ENCODE data around the gene PHLPP2. TPM values are rescaled to one million over a fixed set of nuclear protein-coding genes. Genes with fewer than 3 reads are reported as not detected.
"Not testable (repeated sequence)": the region's sequence is repeated elsewhere in the genome, so short reads cannot be mapped to it uniquely, and the experiment has no call there.

The PHLPP2 gene
- total and polyA plus RNA-seq, 5 donors from 2014 or later, result 1.7 to 10.1 (median 2.3) TPM

DNA sequence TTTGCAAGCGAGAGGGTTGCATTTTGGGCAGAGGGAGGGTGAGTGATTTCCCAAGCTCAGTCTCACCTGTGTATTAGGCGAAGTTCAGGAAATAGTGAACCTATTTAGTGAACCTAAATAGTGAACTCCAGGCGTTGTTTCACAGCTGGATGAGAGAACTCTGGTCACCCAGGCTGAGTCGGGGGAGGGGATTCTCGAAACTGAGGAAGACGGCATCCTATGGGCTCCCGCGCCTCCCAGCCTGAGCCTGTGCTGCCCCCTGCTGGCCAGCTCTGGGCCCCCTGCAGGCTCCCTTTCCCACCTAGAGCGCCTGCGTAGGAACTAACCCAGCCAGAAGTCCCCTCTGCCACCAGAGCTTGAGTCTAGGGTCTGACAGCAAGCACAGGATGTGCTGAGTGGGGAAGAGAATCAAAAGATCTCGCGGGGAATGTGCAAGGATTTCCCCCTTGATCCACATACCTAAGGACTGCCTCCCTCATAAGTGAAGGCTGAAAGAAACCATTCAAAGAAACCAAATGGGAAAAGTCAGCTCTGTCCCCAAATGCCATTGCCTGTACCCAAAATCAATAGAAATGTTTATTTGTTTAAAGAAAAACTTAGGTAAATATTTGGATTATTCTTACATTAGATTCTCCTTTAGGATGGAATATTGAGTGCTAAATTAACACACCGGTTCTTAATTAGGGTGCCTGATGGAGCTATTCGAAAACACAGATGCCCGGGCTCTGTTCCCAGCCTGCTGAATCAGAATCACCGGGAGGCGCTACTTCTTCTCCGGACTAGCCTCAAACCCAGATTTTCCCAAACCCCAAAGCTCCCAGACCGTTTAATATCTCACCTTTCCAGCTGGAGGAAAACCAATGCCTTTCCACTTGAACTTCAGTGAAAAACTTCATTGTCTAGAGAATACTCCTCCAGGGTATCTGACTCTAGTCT is 113.3 kb downstream of the PHLPP2 start:
- Histone ChIP-seq H3K4me1 (ENCODE audit: control insufficient read depth, insufficient read depth, low read length, poor library complexity, severe bottlenecking) (peaks cover 5% of the 10 kb centered on the region), H3K9me3 (ENCODE audit: control insufficient read depth in 2 of 2, low read length in 2 of 2) (no peaks in the 10 kb centered on the region), H3K4me3 (ENCODE audit: low read depth, low read length) (peak overlapping the region; percentile 26), H3K36me3 (ENCODE audit: control insufficient read depth, insufficient read depth, low read length) (no peaks in the 10 kb centered on the region), H3K27ac (ENCODE audit: insufficient read depth, low read length, poor library complexity, severe bottlenecking) (no peak overlapping the region), H3K27me3 (ENCODE audit: control insufficient read depth, insufficient read depth, low read length) (peaks cover 2% of the 10 kb centered on the region)
- ATAC-seq (ENCODE audit: low read depth in 2 of 2) (peak; percentile 81 to 86), DNase-seq (peak; percentile 54 to 73 (median 58))
- peaks cover 34% of the 10 kb centered on the region for H3K27me3 Mint-ChIP-seq
- peaks cover 0 to 5% (median 2%) of the 10 kb centered on the region in 4 donors for H3K4me1 Mint-ChIP-seq
- no peaks in the 10 kb centered on the region for H3K9me3 Mint-ChIP-seq
- no peak overlapping the region for H3K27ac Mint-ChIP-seq
- H3K4me3 Mint-ChIP-seq, result no peak overlapping the region
- H3K36me3 Mint-ChIP-seq, result no peaks in the 10 kb centered on the region

DNA sequence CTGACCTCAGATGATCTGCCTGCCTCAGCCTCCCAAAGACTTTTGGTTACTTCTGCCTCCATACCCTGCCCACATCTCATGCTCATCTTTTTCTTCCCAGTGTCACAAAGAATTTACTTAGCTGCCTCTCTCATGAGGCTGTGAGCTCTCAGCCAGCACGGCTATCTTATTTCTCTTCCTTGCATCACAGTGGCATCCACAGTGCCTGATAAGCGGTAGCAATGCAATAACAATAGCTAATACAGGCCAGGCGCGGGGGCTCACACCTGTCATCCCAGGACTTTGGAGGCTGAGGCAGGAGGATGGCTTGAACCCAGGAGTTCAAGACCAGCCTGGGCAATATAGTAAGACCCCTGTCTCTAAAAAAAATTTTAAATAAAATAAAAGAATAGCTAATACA is 114.1 kb downstream of the PHLPP2 start:
- peaks cover 28% of the 10 kb centered on the region for H3K27me3 Mint-ChIP-seq
- no peak overlapping the region for H3K27ac Mint-ChIP-seq
- DNase-seq (no peak), ATAC-seq (ENCODE audit: low read depth in 2 of 2) (no peak)
- no peaks in the 10 kb centered on the region for H3K9me3 ChIP-seq (ENCODE audit: control insufficient read depth in 2 of 2, low read length in 2 of 2)
- peaks cover 2% of the 10 kb centered on the region for H3K27me3 ChIP-seq (ENCODE audit: control insufficient read depth, insufficient read depth, low read length)
- no peak overlapping the region for H3K27ac ChIP-seq (ENCODE audit: insufficient read depth, low read length, poor library complexity, severe bottlenecking)
- H3K4me1 Mint-ChIP-seq, result peaks cover 0 to 5% (median 2%) of the 10 kb centered on the region in 4 donors
- H3K4me1 ChIP-seq (ENCODE audit: control insufficient read depth, insufficient read depth, low read length, poor library complexity, severe bottlenecking), result peaks cover 5% of the 10 kb centered on the region
- H3K36me3 Mint-ChIP-seq, result no peaks in the 10 kb centered on the region
- no peaks in the 10 kb centered on the region for H3K36me3 ChIP-seq (ENCODE audit: control insufficient read depth, insufficient read depth, low read length)
- H3K9me3 Mint-ChIP-seq, result no peaks in the 10 kb centered on the region
- H3K4me3 ChIP-seq (ENCODE audit: low read depth, low read length), result no peak overlapping the region
- no peak overlapping the region for H3K4me3 Mint-ChIP-seq

DNA sequence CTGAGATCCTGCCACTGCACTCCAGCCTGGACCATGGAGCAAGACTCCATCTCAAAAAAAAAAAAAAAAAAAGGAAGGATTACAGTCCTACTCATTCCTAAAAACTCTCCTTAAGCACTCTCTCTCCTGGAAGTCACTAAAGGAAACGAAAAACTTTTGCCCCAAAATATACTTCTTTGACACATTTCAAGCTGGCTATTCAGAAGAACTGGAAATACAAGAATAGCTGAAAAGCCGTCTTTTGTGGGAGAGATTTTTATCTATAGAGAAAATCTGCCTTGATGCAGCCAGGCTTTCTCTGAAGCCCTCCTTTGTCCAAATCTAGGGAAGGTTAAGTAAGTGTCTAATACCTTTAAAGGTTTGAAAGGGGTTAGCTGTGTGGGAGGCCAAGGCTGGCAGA is 115.4 kb downstream of the PHLPP2 start:
- no peaks in the 10 kb centered on the region for H3K36me3 ChIP-seq (ENCODE audit: control insufficient read depth, insufficient read depth, low read length)
- peaks cover 5% of the 10 kb centered on the region for H3K4me1 ChIP-seq (ENCODE audit: control insufficient read depth, insufficient read depth, low read length, poor library complexity, severe bottlenecking)
- H3K27ac ChIP-seq (ENCODE audit: insufficient read depth, low read length, poor library complexity, severe bottlenecking), result no peak overlapping the region
- Mint-ChIP-seq H3K9me3 (no peaks in the 10 kb centered on the region), H3K27ac (peak overlapping the region in 1 of 3 donors; percentile 11), H3K4me3 (no peak overlapping the region), H3K36me3 (no peaks in the 10 kb centered on the region), H3K4me1 (peaks cover 0 to 5% (median 2%) of the 10 kb centered on the region in 4 donors), H3K27me3 (peaks cover 28% of the 10 kb centered on the region)
- no peaks in the 10 kb centered on the region for H3K9me3 ChIP-seq (ENCODE audit: control insufficient read depth in 2 of 2, low read length in 2 of 2)
- peaks cover 2% of the 10 kb centered on the region for H3K27me3 ChIP-seq (ENCODE audit: control insufficient read depth, insufficient read depth, low read length)
- no peak for DNase-seq
- ATAC-seq (ENCODE audit: low read depth in 2 of 2), result no peak
- H3K4me3 ChIP-seq (ENCODE audit: low read depth, low read length), result no peak overlapping the region

DNA sequence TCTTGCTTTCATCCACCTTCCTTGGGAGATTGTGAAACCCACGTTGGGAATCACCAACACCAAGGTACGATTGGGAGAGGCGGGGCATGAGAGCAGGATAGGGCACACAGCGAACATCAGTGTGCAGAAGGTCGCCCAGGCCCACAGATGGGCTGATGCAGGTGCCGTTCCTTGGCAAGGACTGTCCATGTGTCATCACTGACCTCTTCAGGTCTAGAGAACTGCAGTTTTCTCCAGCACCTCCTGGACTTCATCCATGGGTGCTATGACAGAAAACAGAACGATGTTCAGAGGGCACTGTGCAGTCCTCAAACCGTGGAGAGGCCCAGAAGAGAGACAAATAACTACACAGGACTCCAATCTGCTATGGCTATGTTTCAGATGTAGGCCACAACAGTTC is 123.7 kb downstream of the PHLPP2 start:
- H3K36me3 ChIP-seq (ENCODE audit: control insufficient read depth, insufficient read depth, low read length), result no peaks in the 10 kb centered on the region
- Mint-ChIP-seq H3K27me3 (peaks cover 11% of the 10 kb centered on the region), H3K4me1 (no peaks in the 10 kb centered on the region), H3K36me3 (no peaks in the 10 kb centered on the region), H3K9me3 (peaks cover 0 to 2% (median 0%) of the 10 kb centered on the region in 7 donors), H3K27ac (no peak overlapping the region), H3K4me3 (no peak overlapping the region)
- H3K4me3 ChIP-seq (ENCODE audit: low read depth, low read length), result no peak overlapping the region
- H3K27ac ChIP-seq (ENCODE audit: insufficient read depth, low read length, poor library complexity, severe bottlenecking), result no peak overlapping the region
- DNase-seq, result no peak
- no peaks in the 10 kb centered on the region for H3K4me1 ChIP-seq (ENCODE audit: control insufficient read depth, insufficient read depth, low read length, poor library complexity, severe bottlenecking)
- no peaks in the 10 kb centered on the region for H3K9me3 ChIP-seq (ENCODE audit: control insufficient read depth in 2 of 2, low read length in 2 of 2)
- ATAC-seq (ENCODE audit: low read depth in 2 of 2), result no peak
- no peaks in the 10 kb centered on the region for H3K27me3 ChIP-seq (ENCODE audit: control insufficient read depth, insufficient read depth, low read length)

DNA sequence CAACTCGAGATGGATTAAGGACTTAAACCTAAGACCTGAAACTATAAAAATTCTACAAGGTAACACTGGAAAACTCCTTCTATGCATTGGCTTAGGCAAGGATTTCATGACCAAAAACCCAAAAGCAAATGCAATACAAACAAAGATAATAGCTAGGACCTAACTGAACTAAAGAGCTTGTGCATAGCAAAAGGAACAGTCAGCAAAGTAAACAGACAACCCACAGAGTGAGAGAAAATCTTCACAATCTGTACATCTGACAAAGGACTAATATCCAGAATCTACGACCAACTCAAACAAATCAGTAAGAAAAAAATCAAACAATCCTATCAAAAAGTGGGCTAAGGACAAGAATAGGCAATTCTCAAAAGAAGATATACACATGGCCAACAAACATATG is 126.1 kb downstream of the PHLPP2 start:
- not testable (repeated sequence) for H3K36me3 Mint-ChIP-seq; DNase-seq; H3K4me1 ChIP-seq (ENCODE audit: control insufficient read depth, insufficient read depth, low read length, poor library complexity, severe bottlenecking); H3K27ac ChIP-seq (ENCODE audit: insufficient read depth, low read length, poor library complexity, severe bottlenecking); H3K9me3 Mint-ChIP-seq; H3K36me3 ChIP-seq (ENCODE audit: control insufficient read depth, insufficient read depth, low read length); H3K4me3 Mint-ChIP-seq; H3K27ac Mint-ChIP-seq; H3K27me3 ChIP-seq (ENCODE audit: control insufficient read depth, insufficient read depth, low read length); H3K4me1 Mint-ChIP-seq; H3K4me3 ChIP-seq (ENCODE audit: low read depth, low read length); H3K9me3 ChIP-seq (ENCODE audit: control insufficient read depth in 2 of 2, low read length in 2 of 2); ATAC-seq (ENCODE audit: low read depth in 2 of 2)
- peaks cover 24% of the 10 kb centered on the region for H3K27me3 Mint-ChIP-seq

DNA sequence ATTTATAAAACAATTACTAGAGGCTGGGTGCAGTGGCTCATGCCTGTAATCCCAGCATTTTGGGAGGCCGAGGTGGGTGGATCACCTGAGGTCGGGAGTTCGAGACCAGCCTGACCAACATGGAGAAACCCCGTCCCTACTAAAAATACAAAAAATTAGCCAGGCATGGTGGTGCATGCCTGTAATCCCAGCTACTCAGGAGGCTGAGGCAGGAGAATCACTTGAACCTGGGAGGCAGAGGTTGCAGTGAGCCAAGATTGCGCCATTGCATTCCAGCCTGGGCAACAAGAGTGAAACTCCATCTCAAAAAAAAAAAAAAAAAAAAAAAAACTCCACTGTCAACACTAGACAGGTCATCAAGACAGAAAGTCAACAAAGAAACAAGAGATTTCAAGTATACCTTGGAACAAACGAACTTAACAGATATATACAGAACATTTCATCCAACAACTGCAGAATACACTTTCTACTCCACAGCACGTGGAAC is 129.1 kb downstream of the PHLPP2 start:
- not testable (repeated sequence) for H3K27ac Mint-ChIP-seq, H3K36me3 Mint-ChIP-seq, H3K4me3 Mint-ChIP-seq

More for the DNA sequence above, 129.1 kb downstream of the PHLPP2 start:
- DNase-seq; H3K36me3 ChIP-seq (ENCODE audit: control insufficient read depth, insufficient read depth, low read length); H3K4me1 ChIP-seq (ENCODE audit: control insufficient read depth, insufficient read depth, low read length, poor library complexity, severe bottlenecking); ATAC-seq (ENCODE audit: low read depth in 2 of 2); H3K9me3 ChIP-seq (ENCODE audit: control insufficient read depth in 2 of 2, low read length in 2 of 2); H3K27me3 ChIP-seq (ENCODE audit: control insufficient read depth, insufficient read depth, low read length); H3K4me3 ChIP-seq (ENCODE audit: low read depth, low read length); H3K4me1 Mint-ChIP-seq; H3K9me3 Mint-ChIP-seq; H3K27ac ChIP-seq (ENCODE audit: insufficient read depth, low read length, poor library complexity, severe bottlenecking): not testable (repeated sequence)
- H3K27me3 Mint-ChIP-seq, result peaks cover 43% of the 10 kb centered on the region

All from CD4-positive, CD25-positive, alpha-beta regulatory T cell (primary cell).